Keratinocyte (primary cell): ENCODE data around the gene OR6C2. TPM values are rescaled to one million over a fixed set of nuclear protein-coding genes. Genes with fewer than 3 reads are reported as not detected.

Experiments used
- DNase-seq: peaks from one replicate; pipeline ENCODE4 v3.0.0-alpha.2; 2011; ENCODE audit warnings: low read depth, missing footprints, low spot score
- FAIRE-seq: peaks from 2 replicates; lab custom pipeline; 2011; peaks lifted over from hg19 to GRCh38; lab: Jason Lieb, UNC
- H2AFZ ChIP-seq: 2 replicates; pipeline ENCODE4 v1.6.0; 2012; ENCODE audit warnings: low read length, control low read depth, inconsistent platforms; ENCODE audit not compliant: control insufficient read depth
- H3K27ac ChIP-seq: 2 replicates; pipeline ENCODE4 v1.5.1; 2011; ENCODE audit warnings: low read length; ENCODE audit not compliant: control insufficient read depth, insufficient read depth
- H3K27me3 ChIP-seq: 3 replicates; pipeline ENCODE4 v1.6.0; 2011; ENCODE audit warnings: low read length; ENCODE audit not compliant: control insufficient read depth, insufficient read depth; ENCODE audit errors: extremely low read depth
- H3K36me3 ChIP-seq, 2 experiments: 2 replicates in 1 of 2; 3 replicates in 1 of 2; pipeline ENCODE4 v1.5.1; 2011; ENCODE audit warnings: low read length in 2 of 2, mild to moderate bottlenecking in 1 of 2; ENCODE audit not compliant: control insufficient read depth in 2 of 2, insufficient read depth in 2 of 2; ENCODE audit errors: extremely low read depth in 1 of 2
- H3K4me1 ChIP-seq: 3 replicates; pipeline ENCODE4 v1.5.1; 2011; ENCODE audit warnings: low read length; ENCODE audit not compliant: control insufficient read depth, insufficient read depth; ENCODE audit errors: extremely low read depth
- H3K4me2 ChIP-seq: 3 replicates; pipeline ENCODE4 v1.6.0; 2011; ENCODE audit warnings: low read depth, low read length; ENCODE audit not compliant: control insufficient read depth, insufficient read depth; ENCODE audit errors: extremely low read depth
- H3K4me3 ChIP-seq, 3 experiments: fragments of 200-600 bp in 1 of 3; sonication (generic) in 1 of 3; 2 replicates in 2 of 3; 3 replicates in 1 of 3; pipeline ENCODE4 v1.5.1; 2011 to 2016; ENCODE audit warnings: low read length in 3 of 3, mild to moderate bottlenecking in 3 of 3, control low read depth in 2 of 3, inconsistent platforms in 1 of 3, low read depth in 1 of 3, mixed read lengths in 1 of 3, mixed run types in 1 of 3, moderate library complexity in 1 of 3; ENCODE audit not compliant: control insufficient read depth in 2 of 3, insufficient read depth in 2 of 3; ENCODE audit errors: extremely low read depth in 1 of 3
- H3K79me2 ChIP-seq: 2 replicates; pipeline ENCODE4 v1.6.0; 2012; ENCODE audit warnings: low read length; ENCODE audit not compliant: control insufficient read depth, insufficient read depth
- H3K9ac ChIP-seq: 3 replicates; pipeline ENCODE4 v1.6.0; 2011; ENCODE audit warnings: low read length; ENCODE audit not compliant: control insufficient read depth, insufficient read depth; ENCODE audit errors: extremely low read depth
- H3K9me1 ChIP-seq: 3 replicates; pipeline ENCODE4 v1.6.0; 2011; ENCODE audit warnings: low read length; ENCODE audit not compliant: control insufficient read depth, insufficient read depth; ENCODE audit errors: extremely low read depth
- H3K9me3 ChIP-seq: 2 replicates; pipeline ENCODE4 v1.5.1; 2012; ENCODE audit warnings: low read depth, low read length; ENCODE audit not compliant: control insufficient read depth
- H4K20me1 ChIP-seq: 3 replicates; pipeline ENCODE4 v1.6.0; 2011; ENCODE audit warnings: low read length; ENCODE audit not compliant: control insufficient read depth, insufficient read depth; ENCODE audit errors: extremely low read depth
- EZH2 ChIP-seq: IDR thresholded peaks from one replicate; pipeline ENCODE4 v1.6.1; 2012; ENCODE audit warnings: inconsistent platforms, mild to moderate bottlenecking, low read length, moderate library complexity
- dilution Hi-C: fragments of 300-500 bp; cut with MboI; formaldehyde crosslinking; loops from one replicate; pipeline ENCODE4 v1.7.0; 2020; ENCODE audit warnings: low sequenced_read_pairs; ENCODE audit not compliant: extremely low pct_ligation_motif_present
- polyA minus RNA-seq, 3 experiments: library from RNA; depleted of rRNA, polyadenylated mRNA; stranded (reverse); fragments of >200 nt; gene quantifications; 1 replicate in 1 of 3; 2 replicates in 1 of 3; 3 replicates in 1 of 3; pipeline ENCODE4 v1.2.3, GENCODE V29; 2011
- polyA plus RNA-seq, 5 experiments: library from polyadenylated mRNA; depleted of rRNA in 3 of 5; stranded (reverse) in 3 of 5; stranded (forward) in 1 of 5; unstranded in 1 of 5; fragments of >200 nt; gene quantifications; 1 replicate in 1 of 5; 2 replicates in 3 of 5; 3 replicates in 1 of 5; pipeline versions ENCODE4 v1.2.1 to v1.2.3, GENCODE V29; 2011 to 2012; ENCODE audit warnings: missing spikeins in 2 of 5, low read depth in 1 of 5, low replicate concordance in 1 of 5
- TF ChIP-seq, protein P1 (sequence below), 3 experiments: IDR thresholded peaks in 1 of 3; conservative IDR thresholded peaks in 1 of 3; optimal IDR thresholded peaks in 1 of 3; 2 replicates in 2 of 3; 3 replicates in 1 of 3; pipeline versions ENCODE3 to v1.5.1; 2011; ENCODE audit warnings: low read length in 3 of 3, mild to moderate bottlenecking in 3 of 3, moderate library complexity in 2 of 3, control low read depth in 1 of 3, inconsistent platforms in 1 of 3; ENCODE audit not compliant: insufficient read depth in 2 of 3; ENCODE audit errors: extremely low read depth in 1 of 3

The OR6C2 gene
- polyA plus RNA-seq (not detected in 3 replicates), polyA minus RNA-seq (not detected in 3 replicates)
- not detected for polyA plus RNA-seq (2011; ENCODE audit: low read depth)
- not detected in 2 replicates for polyA plus RNA-seq (2011; cell fraction: cytosol; rRNA removed)
- not detected in 2 replicates for polyA plus RNA-seq (2011; cell fraction: nucleus; rRNA removed)
- not detected in 2 replicates for polyA plus RNA-seq (2012; ENCODE audit: low replicate concordance)
- polyA minus RNA-seq (2011; cell fraction: cytosol; rRNA and poly(A)+ RNA removed) = not detected
- not detected in 2 replicates for polyA minus RNA-seq (2011; cell fraction: nucleus; rRNA and poly(A)+ RNA removed)

- no peak within 1 kb of the TSS for H2AFZ ChIP-seq
- H3K4me2 ChIP-seq = no peak within 1 kb of the TSS
- no peak within 1 kb of the TSS for H3K27ac ChIP-seq
- H3K9ac ChIP-seq = no peak within 1 kb of the TSS
- FAIRE-seq (no peak), DNase-seq (no peak)
- no peaks in the 10 kb centered on the region for H3K9me1 ChIP-seq
- no peaks in the 10 kb centered on the region for H3K79me2 ChIP-seq
- TF ChIP-seq, protein P1, sequence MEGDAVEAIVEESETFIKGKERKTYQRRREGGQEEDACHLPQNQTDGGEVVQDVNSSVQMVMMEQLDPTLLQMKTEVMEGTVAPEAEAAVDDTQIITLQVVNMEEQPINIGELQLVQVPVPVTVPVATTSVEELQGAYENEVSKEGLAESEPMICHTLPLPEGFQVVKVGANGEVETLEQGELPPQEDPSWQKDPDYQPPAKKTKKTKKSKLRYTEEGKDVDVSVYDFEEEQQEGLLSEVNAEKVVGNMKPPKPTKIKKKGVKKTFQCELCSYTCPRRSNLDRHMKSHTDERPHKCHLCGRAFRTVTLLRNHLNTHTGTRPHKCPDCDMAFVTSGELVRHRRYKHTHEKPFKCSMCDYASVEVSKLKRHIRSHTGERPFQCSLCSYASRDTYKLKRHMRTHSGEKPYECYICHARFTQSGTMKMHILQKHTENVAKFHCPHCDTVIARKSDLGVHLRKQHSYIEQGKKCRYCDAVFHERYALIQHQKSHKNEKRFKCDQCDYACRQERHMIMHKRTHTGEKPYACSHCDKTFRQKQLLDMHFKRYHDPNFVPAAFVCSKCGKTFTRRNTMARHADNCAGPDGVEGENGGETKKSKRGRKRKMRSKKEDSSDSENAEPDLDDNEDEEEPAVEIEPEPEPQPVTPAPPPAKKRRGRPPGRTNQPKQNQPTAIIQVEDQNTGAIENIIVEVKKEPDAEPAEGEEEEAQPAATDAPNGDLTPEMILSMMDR (optimal IDR thresholded peaks at IDR 0.05 in 1 of 3, IDR thresholded peaks at IDR 0.05 in 1 of 3, conservative IDR thresholded peaks at IDR 0.05 in 1 of 3; ENCODE audit: extremely low read depth in 1 of 3, insufficient read depth in 2 of 3, low read length in 3 of 3) = no peak
- TF ChIP-seq EZH2 = no peak
- dilution Hi-C loops = no loop called here
- H3K4me1 ChIP-seq = no peaks in the 10 kb centered on the region
- no peaks in the 10 kb centered on the region for H4K20me1 ChIP-seq
- H3K4me3 ChIP-seq = no peak within 1 kb of the TSS
- H3K27me3 ChIP-seq = no peaks in the 10 kb centered on the region
- H3K9me3 ChIP-seq = no peaks in the 10 kb centered on the region
- H3K36me3 ChIP-seq = no peaks in the 10 kb centered on the region
These were observed at the start of gene OR6C2 for GRCh38 chr12:55443776-55444175. Gene OR6C2, plus strand, starts transcription at chr12:55444076. Its CDS starts 8,138 bp downstream, at chr12:55452214.

DNA sequence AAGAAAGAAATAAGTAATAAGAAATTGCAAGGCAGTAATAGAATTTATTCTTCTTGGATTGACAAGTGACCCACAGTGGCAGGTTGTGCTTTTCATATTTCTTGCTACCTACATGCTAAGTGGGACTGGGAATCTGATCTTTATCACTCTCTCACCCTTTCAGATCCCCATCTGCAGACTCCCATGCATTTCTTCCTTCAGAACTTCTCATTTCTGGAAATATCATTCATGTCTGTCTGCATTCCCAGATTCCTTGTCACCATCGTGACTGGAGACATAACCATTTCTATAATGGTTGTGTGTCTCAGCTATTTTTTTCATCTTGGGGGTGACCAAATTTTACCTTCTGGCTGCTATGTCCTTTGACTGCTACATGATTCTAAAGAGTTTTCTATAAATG is 47.5 kb upstream of the OR6C2 start:
- no peak overlapping the region for H2AFZ ChIP-seq
- H3K27ac ChIP-seq = no peak overlapping the region
- H3K4me3 ChIP-seq = no peak overlapping the region
- H3K4me1 ChIP-seq = no peaks in the 10 kb centered on the region
- TF ChIP-seq, protein P1 (optimal IDR thresholded peaks at IDR 0.05 in 1 of 3, IDR thresholded peaks at IDR 0.05 in 1 of 3, conservative IDR thresholded peaks at IDR 0.05 in 1 of 3; ENCODE audit: extremely low read depth in 1 of 3, insufficient read depth in 2 of 3, low read length in 3 of 3) = no peak
- TF ChIP-seq EZH2 = no peak
- dilution Hi-C loops = no loop called here
- H3K27me3 ChIP-seq = no peaks in the 10 kb centered on the region
- no peaks in the 10 kb centered on the region for H3K9me3 ChIP-seq
- no peak for FAIRE-seq
- no peaks in the 10 kb centered on the region for H3K79me2 ChIP-seq
- H3K9me1 ChIP-seq = no peaks in the 10 kb centered on the region
- DNase-seq = no peak
- H3K36me3 ChIP-seq = no peaks in the 10 kb centered on the region
- no peak overlapping the region for H3K9ac ChIP-seq
- H4K20me1 ChIP-seq = no peaks in the 10 kb centered on the region
- no peak overlapping the region for H3K4me2 ChIP-seq
